Osteocyte (in vitro differentiated cells): Measurements from ENCODE around the gene PRDM15. TPM values are rescaled to one million over a fixed set of nuclear protein-coding genes. Genes with fewer than 3 reads are reported as not detected.

Experiments
- DNase-seq: peaks from one replicate; pipeline ENCODE4 v3.0.0; 2021; ENCODE audit warnings: mixed read lengths; ENCODE audit not compliant: unreplicated experiment; ENCODE audit errors: extremely low spot score
- H3K27ac Mint-ChIP-seq: one replicate; pipeline ENCODE4 v1.8.0; 2021; ENCODE audit warnings: mild to moderate bottlenecking, mixed read lengths; ENCODE audit not compliant: unreplicated experiment
- H3K27me3 Mint-ChIP-seq: one replicate; pipeline ENCODE4 v1.8.0; 2021; ENCODE audit warnings: mixed read lengths; ENCODE audit not compliant: unreplicated experiment
- H3K36me3 Mint-ChIP-seq: one replicate; pipeline ENCODE4 v1.8.0; 2021; ENCODE audit warnings: mixed read lengths; ENCODE audit not compliant: unreplicated experiment
- H3K4me1 Mint-ChIP-seq: one replicate; pipeline ENCODE4 v1.8.0; 2021; ENCODE audit warnings: mixed read lengths; ENCODE audit not compliant: unreplicated experiment
- H3K4me3 Mint-ChIP-seq: one replicate; pipeline ENCODE4 v1.8.0; 2021; ENCODE audit warnings: mild to moderate bottlenecking, moderate library complexity, mixed read lengths; ENCODE audit not compliant: unreplicated experiment
- H3K9me3 Mint-ChIP-seq: one replicate; pipeline ENCODE4 v1.8.0; 2021; ENCODE audit warnings: mixed read lengths; ENCODE audit not compliant: unreplicated experiment
- CTCF ChIP-seq: fragments of 200-600 bp; sonication (generic); IDR thresholded peaks from 2 replicates; pipeline ENCODE4 v1.5.0; 2021; ENCODE audit warnings: antibody characterized with exemption, mild to moderate bottlenecking, moderate library complexity
- total RNA-seq: library from RNA; stranded (reverse); gene quantifications from 2 replicates; pipeline ENCODE4 v1.2.1, GENCODE V29; 2021

PRDM15 gene
- total RNA-seq, 1 donor from 2014 or later: 11.4 TPM

GRCh38 chr21:41815652-41816582 lies 63.2 kb downstream of the PRDM15 start:
- Mint-ChIP-seq H3K27me3 (no peaks in the 10 kb centered on the region), H3K27ac (no peak overlapping the region), H3K36me3 (peaks cover 13% of the 10 kb centered on the region), H3K9me3 (no peaks in the 10 kb centered on the region), H3K4me3 (no peak overlapping the region), H3K4me1 (peaks cover 12% of the 10 kb centered on the region)
- TF ChIP-seq CTCF: no peak
- no peak for DNase-seq

- DNase-seq: no peak
- TF ChIP-seq CTCF: no peak
- Mint-ChIP-seq H3K4me1 (peaks cover 12% of the 10 kb centered on the region), H3K36me3 (peaks cover 18% of the 10 kb centered on the region), H3K27ac (no peak overlapping the region), H3K9me3 (no peaks in the 10 kb centered on the region), H3K27me3 (no peaks in the 10 kb centered on the region), H3K4me3 (no peak overlapping the region)
Observed at GRCh38 chr21:41813226-41813625, 65.9 kb downstream of the PRDM15 start.

GRCh38 chr21:41812679-41813078 lies 66.5 kb downstream of the PRDM15 start:
- Mint-ChIP-seq H3K4me1 (peaks cover 12% of the 10 kb centered on the region), H3K4me3 (no peak overlapping the region), H3K36me3 (peaks cover 19% of the 10 kb centered on the region), H3K9me3 (no peaks in the 10 kb centered on the region), H3K27me3 (no peaks in the 10 kb centered on the region), H3K27ac (no peak overlapping the region)
- no peak for TF ChIP-seq CTCF
- DNase-seq: no peak

- H3K36me3 Mint-ChIP-seq: peaks cover 19% of the 10 kb centered on the region
- TF ChIP-seq CTCF: no peak
- H3K4me1 Mint-ChIP-seq: no peaks in the 10 kb centered on the region
- no peak overlapping the region for H3K4me3 Mint-ChIP-seq
- no peak for DNase-seq
- no peaks in the 10 kb centered on the region for H3K27me3 Mint-ChIP-seq
- H3K27ac Mint-ChIP-seq: no peak overlapping the region
- H3K9me3 Mint-ChIP-seq: no peaks in the 10 kb centered on the region
Observed at GRCh38 chr21:41810597-41810932, 68.6 kb downstream of the PRDM15 start.

GRCh38 chr21:41809891-41810596 lies 69.1 kb downstream of the PRDM15 start:
- Mint-ChIP-seq H3K27ac (no peak overlapping the region), H3K4me3 (no peak overlapping the region), H3K9me3 (no peaks in the 10 kb centered on the region), H3K27me3 (no peaks in the 10 kb centered on the region), H3K4me1 (no peaks in the 10 kb centered on the region), H3K36me3 (peaks cover 17% of the 10 kb centered on the region)
- no peak for DNase-seq
- no peak for TF ChIP-seq CTCF
